NK-92 (cell line): ENCODE measurements around the gene BANK1.

ENCODE experiments used
- DNase-seq: peaks from one replicate; lab custom pipeline; 2025; ENCODE audit not compliant: unreplicated experiment; lab: John Stamatoyannopoulos, UW

Gene BANK1

DNA sequence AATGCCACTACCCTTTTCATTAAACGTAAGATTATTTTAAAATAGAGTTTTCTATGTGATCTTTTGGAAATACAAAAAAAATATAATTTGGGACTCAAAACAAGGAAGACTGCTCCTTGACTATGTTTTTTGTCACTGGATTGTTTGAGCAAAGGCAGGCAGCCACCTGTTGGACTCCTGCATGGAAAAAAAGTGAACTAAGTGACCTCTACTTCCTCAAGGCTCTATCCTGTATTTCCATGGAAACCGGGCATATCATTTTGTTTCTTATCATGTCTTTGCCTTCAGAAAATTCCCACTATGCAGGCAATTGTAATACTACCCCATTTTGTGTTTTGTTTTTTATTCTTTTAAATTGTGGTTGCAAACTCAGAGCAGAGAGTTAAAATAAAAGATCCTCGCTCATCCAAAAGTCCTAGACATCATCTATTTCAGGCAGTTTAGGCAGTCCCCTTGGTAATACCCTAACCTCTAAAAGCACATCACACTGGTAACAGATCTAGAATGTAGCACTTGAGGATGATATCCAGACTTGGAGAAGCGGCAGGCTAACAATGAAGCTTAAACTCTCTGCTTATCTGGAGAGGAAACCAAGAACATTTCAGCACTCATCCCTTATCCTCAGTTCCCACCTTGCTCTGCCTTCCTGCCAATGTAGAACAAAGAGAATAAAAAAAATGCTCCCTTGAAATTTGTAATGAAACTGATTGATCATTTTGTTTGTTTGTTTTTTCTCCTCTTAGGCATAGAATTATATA lies 165.7 kb downstream of the BANK1 start:
- DNase-seq = no peak

DNA sequence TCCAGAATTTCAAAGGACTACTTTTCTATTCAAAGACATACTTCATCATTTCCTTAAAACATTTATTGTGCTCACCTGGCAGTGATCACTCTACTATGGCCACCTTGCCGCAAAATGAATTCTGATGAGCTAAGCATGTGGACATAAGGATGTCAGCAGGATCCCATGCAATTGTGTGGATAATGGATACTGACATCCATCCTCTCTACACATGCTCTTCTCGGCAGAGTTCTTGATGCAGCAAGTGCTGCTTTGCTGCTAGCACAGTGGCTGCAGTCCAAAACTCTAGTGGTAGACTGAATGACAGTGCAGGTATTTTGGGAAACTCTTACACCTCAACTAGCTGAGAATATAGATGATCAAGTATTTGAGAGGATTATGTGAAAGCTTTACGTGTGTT lies 168.0 kb downstream of the BANK1 start:
- DNase-seq = no peak

- DNase-seq = no peak
Observed at GRCh38 chr4:101960431-101960830, 169.9 kb downstream of the BANK1 start.

DNA sequence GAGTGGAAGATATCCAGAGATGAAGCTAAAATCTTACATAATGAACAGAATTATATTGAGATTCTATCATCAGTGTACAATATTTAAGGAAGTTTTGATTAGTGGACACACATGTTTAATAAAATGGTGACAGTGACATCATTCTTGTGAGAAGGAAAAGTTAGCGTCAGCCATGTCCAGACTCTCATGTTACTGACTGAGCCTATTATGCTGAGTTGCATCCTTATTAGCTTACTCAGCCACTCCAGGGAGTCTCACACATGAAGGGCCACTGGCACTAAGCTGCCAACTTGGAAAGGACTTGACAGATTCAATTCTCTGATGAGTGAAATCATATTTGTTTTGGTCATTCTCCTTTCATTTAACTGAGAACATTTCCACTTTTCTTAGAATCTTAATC lies 170.6 kb downstream of the BANK1 start:
- DNase-seq = no peak

DNA sequence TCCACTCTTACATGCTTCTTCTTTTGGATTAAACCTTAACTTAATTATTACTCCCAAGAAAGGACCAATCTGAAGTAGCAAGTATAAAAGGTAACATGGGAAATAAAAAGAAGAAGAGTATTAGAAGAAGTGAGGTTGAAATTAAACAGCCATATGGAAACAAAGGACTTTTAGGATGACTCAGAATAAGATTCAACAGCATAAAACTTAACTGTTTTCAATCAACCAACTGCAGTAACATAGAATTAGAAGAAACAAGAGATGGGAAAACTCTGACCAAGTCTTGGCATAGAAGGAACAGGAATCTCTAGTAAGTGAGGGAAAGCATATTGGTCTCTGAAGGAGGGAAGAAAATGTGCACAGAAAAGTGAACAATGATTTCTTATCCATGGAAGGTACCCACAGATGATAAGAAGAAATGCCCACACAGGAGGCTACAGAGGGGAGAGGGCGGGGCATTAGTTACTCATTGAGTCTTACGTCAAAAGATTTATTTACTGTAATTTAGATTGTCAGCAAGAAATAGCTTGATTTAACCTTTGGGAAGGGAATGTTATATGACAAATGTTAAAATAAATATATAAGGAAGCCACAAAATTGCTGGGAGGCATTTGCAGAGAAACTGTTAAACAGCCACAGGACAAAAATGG lies 177.3 kb downstream of the BANK1 start:
- DNase-seq = no peak

- DNase-seq = no peak
Observed at GRCh38 chr4:101968364-101968763, 177.8 kb downstream of the BANK1 start.

DNA sequence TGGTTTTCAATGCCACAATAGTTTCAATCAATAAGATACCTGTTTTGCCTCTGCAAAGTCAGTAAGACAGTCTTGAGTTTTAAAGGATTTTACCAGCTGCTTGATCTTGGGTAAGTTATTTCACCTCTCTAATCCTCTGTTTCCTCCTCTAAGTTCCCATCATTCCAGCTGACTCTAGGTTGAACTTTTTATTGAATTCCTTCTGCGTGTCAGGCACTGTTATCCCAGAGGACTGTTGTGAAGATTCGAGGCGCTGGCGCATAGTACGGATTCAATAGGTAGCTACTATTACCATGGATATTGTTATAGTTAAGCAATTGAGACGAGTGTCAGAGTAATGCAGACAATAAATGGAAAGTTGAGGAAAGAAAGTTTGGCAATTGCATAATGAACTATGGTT lies 179.4 kb downstream of the BANK1 start:
- no peak for DNase-seq

DNA sequence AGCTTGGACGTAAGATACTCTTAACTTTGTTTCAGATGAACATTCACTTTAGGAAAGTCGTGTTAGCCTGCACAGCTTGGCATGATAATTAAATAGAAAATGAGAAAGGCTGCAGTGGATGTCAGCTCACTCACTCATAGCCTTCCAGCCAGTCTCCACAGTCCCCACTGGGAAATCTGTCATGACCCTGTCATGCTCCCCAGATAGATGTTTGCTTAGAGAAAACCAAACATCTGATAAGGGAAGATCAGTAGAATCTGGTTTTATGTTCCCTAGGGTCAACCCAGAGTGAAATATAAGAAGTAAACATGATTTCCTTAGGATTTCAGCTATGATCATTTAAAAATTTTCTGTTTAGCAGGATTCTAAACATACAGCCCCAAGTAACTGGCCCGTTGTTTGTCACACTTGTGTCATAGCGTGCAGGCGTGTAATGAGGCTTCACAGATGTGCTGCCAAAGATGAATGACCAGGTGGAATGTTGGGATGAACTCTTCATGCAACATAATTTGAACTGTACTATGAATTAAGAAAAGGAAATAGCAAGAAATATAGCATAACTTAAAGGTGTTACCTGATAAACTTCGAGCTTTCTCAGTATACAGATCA lies 180.1 kb downstream of the BANK1 start:
- no peak for DNase-seq

- no peak for DNase-seq
Observed at GRCh38 chr4:101972791-101973190, 182.3 kb downstream of the BANK1 start.

DNA sequence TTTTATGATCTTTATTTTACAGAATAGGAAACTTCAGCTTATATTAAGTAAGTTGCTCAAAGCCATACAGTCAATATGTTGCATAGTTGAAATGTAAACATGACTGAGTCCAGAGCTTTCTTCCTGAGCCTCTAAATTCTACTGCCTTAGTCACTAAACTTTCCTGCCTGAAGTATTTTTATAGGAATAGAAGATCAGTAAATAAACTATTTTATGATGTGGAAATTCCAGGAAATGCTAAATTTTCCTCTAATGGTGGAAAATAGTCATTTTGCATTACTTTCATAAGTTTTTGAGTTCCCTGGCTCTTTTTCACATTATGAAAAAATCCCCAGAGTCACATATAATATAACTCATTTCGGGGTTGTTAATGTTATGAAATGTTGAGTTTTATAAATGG lies 182.8 kb downstream of the BANK1 start:
- no peak for DNase-seq

GRCh38 chr4:101977076-101977475 lies 186.5 kb downstream of the BANK1 start:
- no peak for DNase-seq

GRCh38 chr4:101981756-101982155 lies 191.2 kb downstream of the BANK1 start:
- DNase-seq = no peak

DNA sequence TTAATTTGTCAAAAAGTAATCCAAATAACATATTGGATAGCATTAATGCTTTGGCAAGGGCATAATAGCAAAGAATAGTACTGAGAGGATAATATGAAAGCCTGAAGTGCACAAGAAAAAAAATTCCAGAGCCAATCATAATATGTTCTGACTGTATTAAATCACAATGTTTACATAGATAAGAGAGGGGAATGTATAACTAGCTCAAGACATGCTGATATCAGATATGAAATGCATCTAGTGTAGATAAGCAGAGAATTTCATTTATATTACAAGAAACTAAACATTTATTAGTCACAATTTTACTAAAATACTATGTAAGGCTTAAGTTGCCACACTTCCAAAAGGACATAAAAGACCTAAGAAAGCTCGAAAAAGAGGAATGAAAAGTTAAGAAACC lies 193.3 kb downstream of the BANK1 start:
- DNase-seq = no peak

GRCh38 chr4:101987623-101988243 lies 197.2 kb downstream of the BANK1 start:
- no peak for DNase-seq

- no peak for DNase-seq
Observed at GRCh38 chr4:101989551-101989950, 199.0 kb downstream of the BANK1 start.

DNA sequence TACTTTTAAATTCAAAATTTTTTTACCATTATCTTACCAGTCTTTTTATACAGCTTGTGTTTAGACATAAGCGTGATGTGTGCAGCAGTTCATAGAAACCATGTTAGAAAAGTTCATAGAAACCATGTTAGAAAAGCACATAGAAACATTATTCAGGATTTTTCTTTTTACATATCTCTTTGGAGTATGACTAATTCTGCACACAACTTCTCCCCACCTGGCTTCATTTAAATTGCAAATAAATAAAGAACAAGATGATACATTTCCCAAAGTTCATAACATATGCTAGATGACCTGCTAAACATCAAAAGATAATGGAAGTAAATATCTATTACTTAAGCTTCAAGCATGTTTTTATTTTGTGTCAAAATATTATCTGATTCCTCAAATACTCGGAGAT lies 201.9 kb downstream of the BANK1 start:
- DNase-seq = no peak

DNA sequence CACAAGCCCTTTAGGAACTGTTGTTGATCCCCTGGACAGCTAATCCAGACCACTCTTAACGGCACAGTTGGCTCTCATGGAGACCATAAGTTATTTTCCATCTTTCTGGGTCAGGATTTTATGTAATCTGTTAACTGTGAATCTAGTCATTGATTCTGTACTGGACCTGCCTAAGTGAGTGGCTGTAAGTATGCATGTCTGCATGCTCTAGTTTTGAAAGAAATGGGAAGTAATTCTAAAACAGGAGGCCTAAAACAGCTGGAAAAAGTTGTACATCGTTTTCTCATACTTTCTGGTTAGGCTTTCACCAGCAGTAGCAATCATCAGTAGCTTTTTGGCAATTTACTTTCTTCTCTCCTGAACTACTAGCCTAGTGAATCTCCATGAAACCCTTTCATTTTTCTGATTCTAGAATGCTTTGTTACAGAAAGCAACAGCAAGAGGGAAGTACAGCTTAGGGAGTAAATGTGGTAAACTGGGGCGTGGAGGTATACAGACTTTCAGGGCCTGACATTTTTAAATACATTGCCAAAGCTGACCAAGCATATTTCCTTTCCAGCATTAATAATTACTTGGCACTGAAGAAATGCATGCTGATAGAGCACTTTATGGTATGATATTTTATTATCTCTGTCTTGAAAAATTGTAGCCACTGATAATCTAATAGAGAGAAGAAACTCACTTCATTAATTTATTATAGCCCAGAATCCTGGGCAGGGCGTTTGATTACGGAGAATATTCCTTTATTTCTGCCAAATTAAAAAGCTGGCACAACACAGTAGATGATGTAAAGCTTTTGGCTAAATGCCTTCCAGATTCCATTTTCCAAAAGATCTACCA lies 202.7 kb downstream of the BANK1 start:
- no peak for DNase-seq

- no peak for DNase-seq
Observed at GRCh38 chr4:101993842-101994775, 203.6 kb downstream of the BANK1 start.

DNA sequence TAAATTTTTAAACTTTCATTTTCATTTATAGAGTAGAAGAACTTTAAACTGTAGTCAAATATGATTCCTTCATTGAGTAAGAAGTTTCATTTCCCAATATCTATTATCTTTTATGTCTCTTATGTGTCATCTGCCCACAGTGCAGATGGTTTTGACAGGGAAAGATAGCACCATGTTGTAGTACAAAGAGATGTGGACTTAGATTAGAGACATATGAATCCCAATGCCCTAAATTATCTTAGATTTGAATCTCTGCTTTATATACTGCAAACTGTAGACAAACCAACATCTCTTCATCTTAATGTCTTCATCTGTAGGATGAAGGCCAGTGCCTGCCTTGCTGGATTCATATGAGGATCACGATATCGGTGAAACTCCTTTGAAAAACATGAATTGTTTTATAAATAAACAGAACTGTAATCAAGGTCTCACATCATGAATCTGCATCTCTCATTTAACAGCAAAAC lies 217.5 kb downstream of the BANK1 start:
- DNase-seq = no peak

DNA sequence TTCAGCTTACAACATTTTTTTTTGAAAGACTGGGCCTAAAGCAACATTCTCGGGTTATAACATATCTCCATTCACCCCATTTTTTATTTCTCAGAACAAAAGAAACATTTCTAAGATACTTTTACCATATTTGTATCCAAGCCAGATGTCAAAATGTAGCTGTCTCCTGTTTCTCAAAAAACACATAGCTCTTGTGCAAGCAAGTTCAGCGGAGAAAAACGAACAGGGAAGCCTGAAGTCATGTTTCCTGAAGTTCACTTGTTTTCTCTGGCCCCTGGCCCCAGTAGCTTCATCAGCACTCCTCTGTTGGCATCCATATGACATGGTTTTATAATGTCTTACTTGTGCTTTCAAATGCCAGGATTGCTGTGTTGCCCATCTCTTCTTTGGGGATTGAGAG lies 218.2 kb downstream of the BANK1 start:
- DNase-seq = no peak
